HepG2 (cell line): ENCODE measurements around the gene CTIF.

Experiments used
- BORCS8-MEF2B ChIP-seq: sonication (generic); formaldehyde crosslinking; IDR thresholded peaks from 2 replicates; pipeline ENCODE4 v1.8.0; 2022; ENCODE audit warnings: mild to moderate bottlenecking, missing genetic modification reagents
- HDAC2 ChIP-seq: sonication (generic); formaldehyde crosslinking; IDR thresholded peaks from 2 replicates; pipeline ENCODE4 v1.4.0; 2020; ENCODE audit warnings: missing genetic modification reagents
- KDM1A ChIP-seq: IDR thresholded peaks from 2 replicates; pipeline ENCODE4 v1.6.1; 2016; ENCODE audit warnings: missing compliant biosample characterization
- PHB2 ChIP-seq: fragments of 450-650 bp; IDR thresholded peaks from 2 replicates; pipeline ENCODE4 v1.6.1; 2018; ENCODE audit not compliant: partially characterized antibody
- POLR2AphosphoS5 ChIP-seq: IDR thresholded peaks from 2 replicates; pipeline ENCODE4 v1.6.1; 2012; ENCODE audit warnings: low read depth, low read length
- SMC3 ChIP-seq: IDR thresholded peaks from 2 replicates; pipeline ENCODE4 v1.6.1; 2011; ENCODE audit warnings: low read length, improper control_type of control experiment
- SUZ12 ChIP-seq: fragments of 150-350 bp; IDR thresholded peaks from 2 replicates; pipeline ENCODE4 v1.6.1; 2014; ENCODE audit warnings: low read depth, low read length
- U2AF2 ChIP-seq: fragments of 200-400 bp; formaldehyde crosslinking; IDR thresholded peaks from 2 replicates; pipeline ENCODE4 v1.6.1; 2017; ENCODE audit warnings: low read depth, mild to moderate bottlenecking, low read length
- ZNF607 ChIP-seq: sonication (generic); formaldehyde crosslinking; IDR thresholded peaks from 2 replicates; pipeline ENCODE4 v1.5.1; 2020; ENCODE audit warnings: missing genetic modification reagents, mild to moderate bottlenecking, borderline replicate concordance
- ZNF878 ChIP-seq: sonication (generic); formaldehyde crosslinking; IDR thresholded peaks from 2 replicates; pipeline ENCODE4 v1.8.1; 2023; ENCODE audit warnings: mild to moderate bottlenecking, missing genetic modification reagents, moderate library complexity
- TF ChIP-seq, protein P1 (sequence below): sonication (generic); formaldehyde crosslinking; IDR thresholded peaks from 2 replicates; pipeline ENCODE4 v1.4.0; 2020; ENCODE audit warnings: mild to moderate bottlenecking, missing genetic modification reagents
- TF ChIP-seq, protein P2 (sequence below): sonication (generic); formaldehyde crosslinking; IDR thresholded peaks from 2 replicates; pipeline ENCODE4 v1.4.0; 2020; ENCODE audit warnings: missing genetic modification reagents
- TF ChIP-seq, protein P3 (sequence below): sonication (generic); formaldehyde crosslinking; IDR thresholded peaks from 2 replicates; pipeline ENCODE4 v1.5.0; 2020; ENCODE audit warnings: mild to moderate bottlenecking, missing genetic modification reagents
- TF ChIP-seq, protein P4 (sequence below), 2 experiments: IDR thresholded peaks; 2 replicates each; pipeline ENCODE4 v1.6.1; 2011 to 2012; ENCODE audit warnings: low read length in 2 of 2, borderline replicate concordance in 1 of 2, low read depth in 1 of 2, mild to moderate bottlenecking in 1 of 2, moderate library complexity in 1 of 2

DNA sequence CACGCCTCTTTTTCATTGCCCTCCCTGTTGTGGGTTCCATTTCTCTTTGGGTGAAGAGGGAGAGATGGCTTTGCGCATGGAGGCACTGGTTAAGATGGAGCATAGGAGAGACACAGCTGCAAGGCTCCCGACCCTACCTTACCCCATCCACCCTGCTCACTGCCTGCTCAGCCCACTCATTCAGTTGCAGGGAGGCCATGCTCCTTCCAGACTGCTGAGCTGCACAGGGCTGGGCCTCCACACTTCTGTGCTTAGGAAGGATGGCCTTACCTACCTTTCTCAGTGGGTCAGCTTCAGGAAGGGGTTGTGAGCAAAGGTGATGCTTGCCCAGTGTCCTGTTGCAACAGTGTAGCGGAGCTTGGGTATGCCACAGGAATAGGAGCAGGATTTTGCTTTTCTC lies 127.8 kb downstream of the CTIF start:
- TF ChIP-seq, protein P1, sequence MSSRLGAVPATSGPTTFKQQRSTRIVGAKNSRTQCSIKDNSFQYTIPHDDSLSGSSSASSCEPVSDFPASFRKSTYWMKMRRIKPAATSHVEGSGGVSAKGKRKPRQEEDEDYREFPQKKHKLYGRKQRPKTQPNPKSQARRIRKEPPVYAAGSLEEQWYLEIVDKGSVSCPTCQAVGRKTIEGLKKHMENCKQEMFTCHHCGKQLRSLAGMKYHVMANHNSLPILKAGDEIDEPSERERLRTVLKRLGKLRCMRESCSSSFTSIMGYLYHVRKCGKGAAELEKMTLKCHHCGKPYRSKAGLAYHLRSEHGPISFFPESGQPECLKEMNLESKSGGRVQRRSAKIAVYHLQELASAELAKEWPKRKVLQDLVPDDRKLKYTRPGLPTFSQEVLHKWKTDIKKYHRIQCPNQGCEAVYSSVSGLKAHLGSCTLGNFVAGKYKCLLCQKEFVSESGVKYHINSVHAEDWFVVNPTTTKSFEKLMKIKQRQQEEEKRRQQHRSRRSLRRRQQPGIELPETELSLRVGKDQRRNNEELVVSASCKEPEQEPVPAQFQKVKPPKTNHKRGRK, result no peak
- no peak for TF ChIP-seq BORCS8-MEF2B
- no peak for TF ChIP-seq PHB2
- TF ChIP-seq HDAC2, result no peak
- TF ChIP-seq ZNF607 (CRISPR knock-in tag), result no peak
- TF ChIP-seq U2AF2, result no peak
- TF ChIP-seq, protein P2, sequence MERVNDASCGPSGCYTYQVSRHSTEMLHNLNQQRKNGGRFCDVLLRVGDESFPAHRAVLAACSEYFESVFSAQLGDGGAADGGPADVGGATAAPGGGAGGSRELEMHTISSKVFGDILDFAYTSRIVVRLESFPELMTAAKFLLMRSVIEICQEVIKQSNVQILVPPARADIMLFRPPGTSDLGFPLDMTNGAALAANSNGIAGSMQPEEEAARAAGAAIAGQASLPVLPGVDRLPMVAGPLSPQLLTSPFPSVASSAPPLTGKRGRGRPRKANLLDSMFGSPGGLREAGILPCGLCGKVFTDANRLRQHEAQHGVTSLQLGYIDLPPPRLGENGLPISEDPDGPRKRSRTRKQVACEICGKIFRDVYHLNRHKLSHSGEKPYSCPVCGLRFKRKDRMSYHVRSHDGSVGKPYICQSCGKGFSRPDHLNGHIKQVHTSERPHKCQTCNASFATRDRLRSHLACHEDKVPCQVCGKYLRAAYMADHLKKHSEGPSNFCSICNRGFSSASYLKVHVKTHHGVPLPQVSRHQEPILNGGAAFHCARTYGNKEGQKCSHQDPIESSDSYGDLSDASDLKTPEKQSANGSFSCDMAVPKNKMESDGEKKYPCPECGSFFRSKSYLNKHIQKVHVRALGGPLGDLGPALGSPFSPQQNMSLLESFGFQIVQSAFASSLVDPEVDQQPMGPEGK (CRISPR knock-in tag), result no peak
- TF ChIP-seq, protein P3, sequence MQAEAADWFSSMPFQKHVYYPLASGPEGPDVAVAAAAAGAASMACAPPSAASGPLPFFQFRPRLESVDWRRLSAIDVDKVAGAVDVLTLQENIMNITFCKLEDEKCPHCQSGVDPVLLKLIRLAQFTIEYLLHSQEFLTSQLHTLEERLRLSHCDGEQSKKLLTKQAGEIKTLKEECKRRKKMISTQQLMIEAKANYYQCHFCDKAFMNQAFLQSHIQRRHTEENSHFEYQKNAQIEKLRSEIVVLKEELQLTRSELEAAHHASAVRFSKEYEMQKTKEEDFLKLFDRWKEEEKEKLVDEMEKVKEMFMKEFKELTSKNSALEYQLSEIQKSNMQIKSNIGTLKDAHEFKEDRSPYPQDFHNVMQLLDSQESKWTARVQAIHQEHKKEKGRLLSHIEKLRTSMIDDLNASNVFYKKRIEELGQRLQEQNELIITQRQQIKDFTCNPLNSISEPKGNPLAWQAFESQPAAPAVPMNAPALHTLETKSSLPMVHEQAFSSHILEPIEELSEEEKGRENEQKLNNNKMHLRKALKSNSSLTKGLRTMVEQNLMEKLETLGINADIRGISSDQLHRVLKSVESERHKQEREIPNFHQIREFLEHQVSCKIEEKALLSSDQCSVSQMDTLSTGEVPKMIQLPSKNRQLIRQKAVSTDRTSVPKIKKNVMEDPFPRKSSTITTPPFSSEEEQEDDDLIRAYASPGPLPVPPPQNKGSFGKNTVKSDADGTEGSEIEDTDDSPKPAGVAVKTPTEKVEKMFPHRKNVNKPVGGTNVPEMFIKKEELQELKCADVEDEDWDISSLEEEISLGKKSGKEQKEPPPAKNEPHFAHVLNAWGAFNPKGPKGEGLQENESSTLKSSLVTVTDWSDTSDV (CRISPR knock-in tag), result no peak
- TF ChIP-seq KDM1A, result no peak
- TF ChIP-seq, protein P4, sequence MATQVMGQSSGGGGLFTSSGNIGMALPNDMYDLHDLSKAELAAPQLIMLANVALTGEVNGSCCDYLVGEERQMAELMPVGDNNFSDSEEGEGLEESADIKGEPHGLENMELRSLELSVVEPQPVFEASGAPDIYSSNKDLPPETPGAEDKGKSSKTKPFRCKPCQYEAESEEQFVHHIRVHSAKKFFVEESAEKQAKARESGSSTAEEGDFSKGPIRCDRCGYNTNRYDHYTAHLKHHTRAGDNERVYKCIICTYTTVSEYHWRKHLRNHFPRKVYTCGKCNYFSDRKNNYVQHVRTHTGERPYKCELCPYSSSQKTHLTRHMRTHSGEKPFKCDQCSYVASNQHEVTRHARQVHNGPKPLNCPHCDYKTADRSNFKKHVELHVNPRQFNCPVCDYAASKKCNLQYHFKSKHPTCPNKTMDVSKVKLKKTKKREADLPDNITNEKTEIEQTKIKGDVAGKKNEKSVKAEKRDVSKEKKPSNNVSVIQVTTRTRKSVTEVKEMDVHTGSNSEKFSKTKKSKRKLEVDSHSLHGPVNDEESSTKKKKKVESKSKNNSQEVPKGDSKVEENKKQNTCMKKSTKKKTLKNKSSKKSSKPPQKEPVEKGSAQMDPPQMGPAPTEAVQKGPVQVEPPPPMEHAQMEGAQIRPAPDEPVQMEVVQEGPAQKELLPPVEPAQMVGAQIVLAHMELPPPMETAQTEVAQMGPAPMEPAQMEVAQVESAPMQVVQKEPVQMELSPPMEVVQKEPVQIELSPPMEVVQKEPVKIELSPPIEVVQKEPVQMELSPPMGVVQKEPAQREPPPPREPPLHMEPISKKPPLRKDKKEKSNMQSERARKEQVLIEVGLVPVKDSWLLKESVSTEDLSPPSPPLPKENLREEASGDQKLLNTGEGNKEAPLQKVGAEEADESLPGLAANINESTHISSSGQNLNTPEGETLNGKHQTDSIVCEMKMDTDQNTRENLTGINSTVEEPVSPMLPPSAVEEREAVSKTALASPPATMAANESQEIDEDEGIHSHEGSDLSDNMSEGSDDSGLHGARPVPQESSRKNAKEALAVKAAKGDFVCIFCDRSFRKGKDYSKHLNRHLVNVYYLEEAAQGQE (IDR thresholded peaks at IDR 0.05; ENCODE audit: borderline replicate concordance in 1 of 2, low read depth in 1 of 2, low read length in 2 of 2), result no peak
- TF ChIP-seq SUZ12, result no peak
- no peak for TF ChIP-seq POLR2AphosphoS5
- TF ChIP-seq SMC3, result no peak
- TF ChIP-seq ZNF878 (CRISPR knock-in tag), result no peak
